Measurements from ENCODE around the gene WDR64.
"Not testable (repeated sequence)": the region's sequence is repeated elsewhere in the genome, so short reads cannot be mapped to it uniquely, and the experiment has no call there.

WDR64 gene

GRCh38 chr1:241654641-241655040 is 2.6 kb downstream of the WDR64 start:
- no peak for DNase-seq (ENCODE audit: low spot score)

- DNase-seq (ENCODE audit: low spot score) = no peak
Measured at GRCh38 chr1:241658081-241658793, 6.2 kb downstream of the WDR64 start.

GRCh38 chr1:241659016-241659415 is 6.9 kb downstream of the WDR64 start:
- not testable (repeated sequence) for DNase-seq (ENCODE audit: low spot score)

- no peak for DNase-seq (ENCODE audit: low spot score)
Measured at GRCh38 chr1:241660424-241660972, 8.4 kb downstream of the WDR64 start.

GRCh38 chr1:241666419-241666818 is 14.3 kb downstream of the WDR64 start:
- DNase-seq (ENCODE audit: low spot score) = no peak

GRCh38 chr1:241672301-241672700 is 20.2 kb downstream of the WDR64 start:
- no peak for DNase-seq (ENCODE audit: low spot score)

- no peak for DNase-seq (ENCODE audit: low spot score)
Measured at GRCh38 chr1:241674805-241675384, 22.8 kb downstream of the WDR64 start.

- DNase-seq (ENCODE audit: low spot score) = no peak
Measured at GRCh38 chr1:241675983-241676382, 23.9 kb downstream of the WDR64 start.

GRCh38 chr1:241677201-241677600 is 25.1 kb downstream of the WDR64 start:
- no peak for DNase-seq (ENCODE audit: low spot score)

GRCh38 chr1:241678536-241678935 is 26.5 kb downstream of the WDR64 start:
- DNase-seq (ENCODE audit: low spot score) = no peak

- no peak for DNase-seq (ENCODE audit: low spot score)
Measured at GRCh38 chr1:241679404-241679803, 27.3 kb downstream of the WDR64 start.

- DNase-seq (ENCODE audit: low spot score) = no peak
Measured at GRCh38 chr1:241679961-241680360, 27.9 kb downstream of the WDR64 start.

GRCh38 chr1:241681861-241682448 is 29.9 kb downstream of the WDR64 start:
- DNase-seq (ENCODE audit: low spot score) = not testable (repeated sequence)

GRCh38 chr1:241682921-241683320 is 30.8 kb downstream of the WDR64 start:
- no peak for DNase-seq (ENCODE audit: low spot score)

GRCh38 chr1:241684108-241684507 is 32.0 kb downstream of the WDR64 start:
- no peak for DNase-seq (ENCODE audit: low spot score)

GRCh38 chr1:241688940-241689368 is 36.9 kb downstream of the WDR64 start:
- no peak for DNase-seq (ENCODE audit: low spot score)

- DNase-seq (ENCODE audit: low spot score) = no peak
Measured at GRCh38 chr1:241695246-241696171, 43.4 kb downstream of the WDR64 start.

GRCh38 chr1:241696172-241696814 is 44.2 kb downstream of the WDR64 start:
- no peak for DNase-seq (ENCODE audit: low spot score)

- DNase-seq (ENCODE audit: low spot score) = no peak
Measured at GRCh38 chr1:241696815-241697639, 44.9 kb downstream of the WDR64 start.

GRCh38 chr1:241697640-241698018 is 45.5 kb downstream of the WDR64 start:
- no peak for DNase-seq (ENCODE audit: low spot score)

Measured in SK-N-DZ (cell line).